ENCODE results near the gene MYRF. TPM values are rescaled to one million over a fixed set of nuclear protein-coding genes. Genes with fewer than 3 reads are reported as not detected.

The MYRF gene
- total and polyA plus RNA-seq, 2 of the 13 experiments (the other 11 are each of a cell fraction or from before 2014, with no cell fraction given), result 10.2 to 25.9 TPM

GRCh38 chr11:61795876-61796526, 43.6 kb downstream of the MYRF start:
- no peaks in the 10 kb centered on the region; the same call in 1 of the 2 replicates for H4K20me1 ChIP-seq (ENCODE audit: insufficient read depth, low read length)
- H3K27me3 ChIP-seq (ENCODE audit: control insufficient read depth in 1 of 2, insufficient read depth in 2 of 2, low read length in 2 of 2), result no peaks in the 10 kb centered on the region; a peak in 1 of 5 replicates
- H3K79me2 ChIP-seq (ENCODE audit: insufficient read depth, low read length), result peaks cover 50% of the 10 kb centered on the region
- CTCF ChIA-PET (ENCODE audit: low intra/inter-chr PET ratio, low total read pairs), result interaction anchor here (1.6 kb wide), 1 partner anchor 33 kb away, joined by 7 read pairs; the partner anchor contains the start of gene FADS2
- BruUV-seq (replicated peaks), result TSS peak; percentile 2
- ATAC-seq (no peak), DNase-seq (ENCODE audit: low spot score) (no peak), FAIRE-seq (no peak)
- no peak overlapping the region for H2AFZ ChIP-seq (ENCODE audit: low read length)
- H3K9ac ChIP-seq (ENCODE audit: insufficient read depth, low read depth, low read length), result no peak overlapping the region
- H3K4me1 ChIP-seq (ENCODE audit: insufficient read depth, low read length), result peaks cover 47% of the 10 kb centered on the region
- no peak overlapping the region for H3K4me3 ChIP-seq (replicated peaks in 1 of 3; ENCODE audit: insufficient read depth in 1 of 3, low read depth in 2 of 3, low read length in 3 of 3)
- POLR2A ChIA-PET, result interaction anchor here (3.2 kb wide), 1 partner anchor 19 kb away, joined by 28 read pairs; no protein-coding TSS in a partner anchor
- no peak overlapping the region for H3K4me2 ChIP-seq (ENCODE audit: low read depth, low read length)
- H3K9me3 ChIP-seq (ENCODE audit: low read length), result no peaks in the 10 kb centered on the region
- intact Hi-C loops (cut with micrococcal nuclease; ENCODE audit: unreplicated experiment), result loop anchor here (2.0 kb wide), 2 partner anchors 103 to 151 kb away; no protein-coding TSS in a partner anchor
- H3K27ac ChIP-seq (ENCODE audit: extremely low read length, insufficient read depth, low read length), result no peak overlapping the region
- 0 out of 4 replicates have a peak, but pooled peaks of 1 of the 2 experiments have one; percentile 23 for TF ChIP-seq POLR2A (IDR thresholded peaks at IDR 0.05; ENCODE audit: insufficient read depth in 1 of 2, low read depth in 2 of 2, low read length in 2 of 2)
- no peak for TF ChIP-seq UBTF (CRISPR knock-in tag; IDR thresholded peaks at IDR 0.05)
- no peak for TF ChIP-seq ATF7-NPFF (CRISPR knock-in tag; IDR thresholded peaks at IDR 0.05; ENCODE audit: low read depth)
- peaks cover 7 to 27% of the 10 kb centered on the region in 2 experiments; a peak in 3 of 5 replicates for H3K36me3 ChIP-seq (replicated peaks in 1 of 2; ENCODE audit: control insufficient read depth in 1 of 2, insufficient read depth in 2 of 2, low read length in 2 of 2)
- in situ Hi-C loops (cut with HindIII; ENCODE audit: extremely low pct_ligation_motif_present, low pct_unique_long_range_greater_than_20kb), result loop anchor here (10.0 kb wide), 1 partner anchor 289 kb away; no protein-coding TSS in a partner anchor
- 98% methylated on average over 13 of the region's 18 CpGs for WGBS (ENCODE audit: low lambda C conversion rate)

Measured in HepG2 (cell line).